ENCODE results near the gene FAM210B. TPM values are rescaled to one million over a fixed set of nuclear protein-coding genes. Genes with fewer than 3 reads are reported as not detected.
"Not testable (repeated sequence)": the region's sequence is repeated elsewhere in the genome, so short reads cannot be mapped to it uniquely, and the experiment has no call there.

The FAM210B gene
- polyA plus RNA-seq, 2 of the 4 experiments (the other 2 are of a cell fraction): 9.1 to 13.1 TPM

GRCh38 chr20:56409956-56410355 lies 51.2 kb downstream of the FAM210B start:
- Histone ChIP-seq H3K9me3 (no peaks in the 10 kb centered on the region), H3K4me3 (no peak overlapping the region), H3K4me2 (no peak overlapping the region), H3K27ac (no peak overlapping the region), H3K4me1 (no peaks in the 10 kb centered on the region)
- WGBS (ENCODE audit: missing lambda C conversion rate): 92% methylated on average over 1 of the region's 1 CpG
- POLR2A ChIA-PET: no interaction called here
- TF ChIP-seq EP300 (IDR thresholded peaks at IDR 0.05) (no peak), USF2 (IDR thresholded peaks at IDR 0.05) (no peak), SMC3 (IDR thresholded peaks at IDR 0.05) (no peak), TP53 (CRISPR knock-in tag; IDR thresholded peaks at IDR 0.05) (no peak), CBX2 (IDR thresholded peaks at IDR 0.05; ENCODE audit: borderline replicate concordance, low read depth) (no peak)
- ATAC-seq (no peak), FAIRE-seq (no peak), DNase-seq (ENCODE audit: low read depth in 1 of 2, low spot score in 1 of 2) (no peak)
- CTCF ChIA-PET: interaction anchor here (2.1 kb wide), 1 partner anchor 8 kb away, joined by 6 read pairs; no protein-coding TSS in a partner anchor

GRCh38 chr20:56411287-56411686 lies 52.5 kb downstream of the FAM210B start:
- not testable (repeated sequence) for H3K27ac ChIP-seq

GRCh38 chr20:56411759-56412472 lies 53.1 kb downstream of the FAM210B start, which contains the start of gene CASS4:
TSS of gene CASS4 (plus strand) at chr20:56412260. CDS start at chr20:56412459, 199 bp downstream.
- no peak for ATAC-seq
- ChIA-PET POLR2A (no interaction called here), CTCF (interaction anchor here (0.7 to 1.9 kb wide), 6 partner anchors 10 to 935 kb away, joined by 3 to 6 read pairs (median 3); no protein-coding TSS in a partner anchor)
- Histone ChIP-seq H3K4me1 (no peaks in the 10 kb centered on the region), H3K4me2 (no peak within 1 kb of the TSS), H3K4me3 (no peak within 1 kb of the TSS), H3K27ac (no peak within 1 kb of the TSS), H3K9me3 (no peaks in the 10 kb centered on the region)
- TF ChIP-seq CEBPB (IDR thresholded peaks at IDR 0.05): 0 out of 4 replicates have a peak, but pooled peaks of 1 of the 2 experiments have one; percentile 24
- TF ChIP-seq E2F6 (IDR thresholded peaks at IDR 0.05; ENCODE audit: borderline replicate concordance, low read depth): no peak
- FAIRE-seq: no peak
- WGBS (ENCODE audit: missing lambda C conversion rate): 86% methylated on average over 10 of the region's 10 CpGs
- DNase-seq (ENCODE audit: low read depth in 1 of 2, low spot score in 1 of 2): no peak

More at GRCh38 chr20:56411287-56411686, 52.5 kb downstream of the FAM210B start:
- H3K9me3 ChIP-seq; H3K4me3 ChIP-seq; H3K4me2 ChIP-seq; POLR2A ChIA-PET; H3K4me1 ChIP-seq; FAIRE-seq; ATAC-seq; DNase-seq (ENCODE audit: low read depth in 1 of 2, low spot score in 1 of 2): not testable (repeated sequence)
- CTCF ChIA-PET: interaction anchor here (0.7 to 1.9 kb wide), 5 partner anchors 10 to 84 kb away, joined by 3 to 6 read pairs (median 3); no protein-coding TSS in a partner anchor
- 93% methylated on average over 7 of the region's 7 CpGs for WGBS (ENCODE audit: missing lambda C conversion rate)

GRCh38 chr20:56412473-56412790 lies 53.7 kb downstream of the FAM210B start:
- FAIRE-seq (no peak), DNase-seq (ENCODE audit: low read depth in 1 of 2, low spot score in 1 of 2) (no peak), ATAC-seq (no peak; a peak in 1 of 6 replicates)
- WGBS (ENCODE audit: missing lambda C conversion rate): 96% methylated on average over 7 of the region's 7 CpGs
- TF ChIP-seq ZNF302 (CRISPR knock-in tag; IDR thresholded peaks at IDR 0.05) (no peak), RNF2 (IDR thresholded peaks at IDR 0.05; ENCODE audit: borderline replicate concordance, low read depth) (no peak), BCL3 (IDR thresholded peaks at IDR 0.05) (no peak), HES2 (IDR thresholded peaks at IDR 0.05) (no peak), HDAC2 (IDR thresholded peaks at IDR 0.05) (no peak), RFX5 (IDR thresholded peaks at IDR 0.05) (no peak), RARB (CRISPR knock-in tag; IDR thresholded peaks at IDR 0.05) (no peak), ESRRA (IDR thresholded peaks at IDR 0.05; ENCODE audit: borderline replicate concordance, low read length) (no peak), GATA3 (IDR thresholded peaks at IDR 0.05; ENCODE audit: borderline replicate concordance) (no peak), BHLHE40 (IDR thresholded peaks at IDR 0.05; ENCODE audit: low read depth, low read length) (no peak), JUNB (IDR thresholded peaks at IDR 0.05) (no peak), FOSB (CRISPR knock-in tag; IDR thresholded peaks at IDR 0.05) (no peak), CBX2 (IDR thresholded peaks at IDR 0.05; ENCODE audit: borderline replicate concordance, low read depth) (no peak), PHF8 (IDR thresholded peaks at IDR 0.05; ENCODE audit: borderline replicate concordance, low read depth) (no peak), E2F6 (IDR thresholded peaks at IDR 0.05; ENCODE audit: borderline replicate concordance, low read depth) (no peak), FOSL2 (IDR thresholded peaks at IDR 0.05) (no peak), FOSL2 (CRISPR knock-in tag; IDR thresholded peaks at IDR 0.05) (no peak), JUN (IDR thresholded peaks at IDR 0.05) (no peak)
- H3K9me3 ChIP-seq: no peaks in the 10 kb centered on the region
- no peaks in the 10 kb centered on the region for H3K4me1 ChIP-seq
- H3K4me2 ChIP-seq: no peak overlapping the region
- H3K4me3 ChIP-seq: no peak overlapping the region
- ChIA-PET POLR2A (no interaction called here), CTCF (interaction anchor here (0.9 to 1.9 kb wide), 6 partner anchors 10 to 934 kb away, joined by 3 to 6 read pairs (median 3); no protein-coding TSS in a partner anchor)
- no peak overlapping the region for H3K27ac ChIP-seq
